ENCODE measurements around the gene DRG1.

The DRG1 gene

GRCh38 chr22:31399211-31400022, at the start of gene DRG1:
TSS of gene DRG1 (plus strand) at chr22:31399604. CDS start at chr22:31399684, 80 bp downstream.
- peak within 1 kb of the TSS; percentile 79 for H3K27ac ChIP-seq (ENCODE audit: low read depth, low read length)
- H3K27me3 ChIP-seq (ENCODE audit: control insufficient read depth in 5 of 5, insufficient read depth in 4 of 5, low read length in 5 of 5): no peaks in the 10 kb centered on the region
- H3K4me1 ChIP-seq (ENCODE audit: control insufficient read depth in 5 of 5, insufficient read depth in 5 of 5, low read length in 5 of 5): peaks cover 0 to 25% (median 21%) of the 10 kb centered on the region in 5 donors
- no peaks in the 10 kb centered on the region for H3K9me3 ChIP-seq (ENCODE audit: control insufficient read depth in 5 of 5, low read length in 5 of 5)
- H3K9ac ChIP-seq (ENCODE audit: low read length in 5 of 5): peak within 1 kb of the TSS; percentile 75 to 100 (median 98)
- peak within 1 kb of the TSS; percentile 82 to 99 (median 87) for H3K4me3 ChIP-seq (ENCODE audit: low read depth in 1 of 5, low read length in 5 of 5)
- H3K36me3 ChIP-seq (ENCODE audit: control insufficient read depth in 5 of 5, insufficient read depth in 5 of 5, low read length in 5 of 5): peaks cover 0 to 27% (median 9%) of the 10 kb centered on the region in 5 donors

- Histone ChIP-seq H3K27me3 (ENCODE audit: control insufficient read depth in 5 of 5, insufficient read depth in 4 of 5, low read length in 5 of 5) (no peaks in the 10 kb centered on the region), H3K9ac (ENCODE audit: low read length in 5 of 5) (no peak overlapping the region), H3K36me3 (ENCODE audit: control insufficient read depth in 5 of 5, insufficient read depth in 5 of 5, low read length in 5 of 5) (no peaks in the 10 kb centered on the region), H3K27ac (ENCODE audit: low read depth, low read length) (no peak overlapping the region), H3K4me3 (ENCODE audit: low read depth in 1 of 5, low read length in 5 of 5) (no peak overlapping the region), H3K9me3 (ENCODE audit: control insufficient read depth in 5 of 5, low read length in 5 of 5) (no peaks in the 10 kb centered on the region), H3K4me1 (ENCODE audit: control insufficient read depth in 5 of 5, insufficient read depth in 5 of 5, low read length in 5 of 5) (peaks cover 7 to 22% (median 20%) of the 10 kb centered on the region in 5 donors)
These were observed 49.4 kb upstream of the DRG1 start for GRCh38 chr22:31349960-31350359.

- Histone ChIP-seq H3K9ac (ENCODE audit: low read length in 5 of 5) (no peak overlapping the region), H3K27me3 (ENCODE audit: control insufficient read depth in 5 of 5, insufficient read depth in 4 of 5, low read length in 5 of 5) (no peaks in the 10 kb centered on the region), H3K4me3 (ENCODE audit: low read depth in 1 of 5, low read length in 5 of 5) (no peak overlapping the region), H3K4me1 (ENCODE audit: control insufficient read depth in 5 of 5, insufficient read depth in 5 of 5, low read length in 5 of 5) (peaks cover 7 to 17% (median 15%) of the 10 kb centered on the region in 5 donors), H3K27ac (ENCODE audit: low read depth, low read length) (no peak overlapping the region), H3K36me3 (ENCODE audit: control insufficient read depth in 5 of 5, insufficient read depth in 5 of 5, low read length in 5 of 5) (no peaks in the 10 kb centered on the region), H3K9me3 (ENCODE audit: control insufficient read depth in 5 of 5, low read length in 5 of 5) (no peaks in the 10 kb centered on the region)
These were observed 49.0 kb upstream of the DRG1 start for GRCh38 chr22:31350410-31350863.

- Histone ChIP-seq H3K9me3 (ENCODE audit: control insufficient read depth in 5 of 5, low read length in 5 of 5) (no peaks in the 10 kb centered on the region), H3K36me3 (ENCODE audit: control insufficient read depth in 5 of 5, insufficient read depth in 5 of 5, low read length in 5 of 5) (no peaks in the 10 kb centered on the region), H3K9ac (ENCODE audit: low read length in 5 of 5) (no peak overlapping the region), H3K4me3 (ENCODE audit: low read depth in 1 of 5, low read length in 5 of 5) (no peak overlapping the region), H3K4me1 (ENCODE audit: control insufficient read depth in 5 of 5, insufficient read depth in 5 of 5, low read length in 5 of 5) (no peaks in the 10 kb centered on the region), H3K27me3 (ENCODE audit: control insufficient read depth in 5 of 5, insufficient read depth in 4 of 5, low read length in 5 of 5) (no peaks in the 10 kb centered on the region), H3K27ac (ENCODE audit: low read depth, low read length) (no peak overlapping the region)
These were observed 44.9 kb upstream of the DRG1 start for GRCh38 chr22:31354515-31354914.

- Histone ChIP-seq H3K9me3 (ENCODE audit: control insufficient read depth in 5 of 5, low read length in 5 of 5) (no peaks in the 10 kb centered on the region), H3K9ac (ENCODE audit: low read length in 5 of 5) (no peak overlapping the region), H3K36me3 (ENCODE audit: control insufficient read depth in 5 of 5, insufficient read depth in 5 of 5, low read length in 5 of 5) (no peaks in the 10 kb centered on the region), H3K4me1 (ENCODE audit: control insufficient read depth in 5 of 5, insufficient read depth in 5 of 5, low read length in 5 of 5) (no peaks in the 10 kb centered on the region), H3K27me3 (ENCODE audit: control insufficient read depth in 5 of 5, insufficient read depth in 4 of 5, low read length in 5 of 5) (no peaks in the 10 kb centered on the region), H3K27ac (ENCODE audit: low read depth, low read length) (no peak overlapping the region), H3K4me3 (ENCODE audit: low read depth in 1 of 5, low read length in 5 of 5) (no peak overlapping the region)
These were observed 39.4 kb upstream of the DRG1 start for GRCh38 chr22:31360029-31360428.

GRCh38 chr22:31361743-31362142, 37.7 kb upstream of the DRG1 start:
- H3K4me1 ChIP-seq (ENCODE audit: control insufficient read depth in 5 of 5, insufficient read depth in 5 of 5, low read length in 5 of 5): no peaks in the 10 kb centered on the region

GRCh38 chr22:31363885-31364465, 35.4 kb upstream of the DRG1 start:
- H3K36me3 ChIP-seq (ENCODE audit: control insufficient read depth in 5 of 5, insufficient read depth in 5 of 5, low read length in 5 of 5): no peaks in the 10 kb centered on the region
- no peaks in the 10 kb centered on the region for H3K27me3 ChIP-seq (ENCODE audit: control insufficient read depth in 5 of 5, insufficient read depth in 4 of 5, low read length in 5 of 5)
- H3K4me3 ChIP-seq (ENCODE audit: low read depth in 1 of 5, low read length in 5 of 5): no peak overlapping the region
- H3K9ac ChIP-seq (ENCODE audit: low read length in 5 of 5): peak overlapping the region in 1 of 5 donors; percentile 14
- no peaks in the 10 kb centered on the region for H3K9me3 ChIP-seq (ENCODE audit: control insufficient read depth in 5 of 5, low read length in 5 of 5)
- H3K4me1 ChIP-seq (ENCODE audit: control insufficient read depth in 5 of 5, insufficient read depth in 5 of 5, low read length in 5 of 5): no peaks in the 10 kb centered on the region
- no peak overlapping the region for H3K27ac ChIP-seq (ENCODE audit: low read depth, low read length)

More at GRCh38 chr22:31361743-31362142, 37.7 kb upstream of the DRG1 start:
- no peak overlapping the region for H3K27ac ChIP-seq (ENCODE audit: low read depth, low read length)
- no peaks in the 10 kb centered on the region for H3K9me3 ChIP-seq (ENCODE audit: control insufficient read depth in 5 of 5, low read length in 5 of 5)
- no peak overlapping the region for H3K4me3 ChIP-seq (ENCODE audit: low read depth in 1 of 5, low read length in 5 of 5)
- H3K36me3 ChIP-seq (ENCODE audit: control insufficient read depth in 5 of 5, insufficient read depth in 5 of 5, low read length in 5 of 5): no peaks in the 10 kb centered on the region
- H3K27me3 ChIP-seq (ENCODE audit: control insufficient read depth in 5 of 5, insufficient read depth in 4 of 5, low read length in 5 of 5): no peaks in the 10 kb centered on the region
- no peak overlapping the region for H3K9ac ChIP-seq (ENCODE audit: low read length in 5 of 5)

GRCh38 chr22:31367426-31367825, 32.0 kb upstream of the DRG1 start:
- Histone ChIP-seq H3K9me3 (ENCODE audit: control insufficient read depth in 5 of 5, low read length in 5 of 5) (no peaks in the 10 kb centered on the region), H3K27me3 (ENCODE audit: control insufficient read depth in 5 of 5, insufficient read depth in 4 of 5, low read length in 5 of 5) (no peaks in the 10 kb centered on the region), H3K36me3 (ENCODE audit: control insufficient read depth in 5 of 5, insufficient read depth in 5 of 5, low read length in 5 of 5) (no peaks in the 10 kb centered on the region), H3K9ac (ENCODE audit: low read length in 5 of 5) (no peak overlapping the region), H3K4me3 (ENCODE audit: low read depth in 1 of 5, low read length in 5 of 5) (no peak overlapping the region), H3K4me1 (ENCODE audit: control insufficient read depth in 5 of 5, insufficient read depth in 5 of 5, low read length in 5 of 5) (no peaks in the 10 kb centered on the region), H3K27ac (ENCODE audit: low read depth, low read length) (no peak overlapping the region)

GRCh38 chr22:31377612-31378011, 21.8 kb upstream of the DRG1 start:
- peaks cover 0 to 11% (median 10%) of the 10 kb centered on the region in 5 donors for H3K4me1 ChIP-seq (ENCODE audit: control insufficient read depth in 5 of 5, insufficient read depth in 5 of 5, low read length in 5 of 5)
- H3K4me3 ChIP-seq (ENCODE audit: low read depth in 1 of 5, low read length in 5 of 5): peak overlapping the region in 1 of 5 donors; percentile 2
- no peaks in the 10 kb centered on the region for H3K27me3 ChIP-seq (ENCODE audit: control insufficient read depth in 5 of 5, insufficient read depth in 4 of 5, low read length in 5 of 5)
- no peak overlapping the region for H3K27ac ChIP-seq (ENCODE audit: low read depth, low read length)
- H3K9ac ChIP-seq (ENCODE audit: low read length in 5 of 5): no peak overlapping the region
- H3K9me3 ChIP-seq (ENCODE audit: control insufficient read depth in 5 of 5, low read length in 5 of 5): no peaks in the 10 kb centered on the region
- H3K36me3 ChIP-seq (ENCODE audit: control insufficient read depth in 5 of 5, insufficient read depth in 5 of 5, low read length in 5 of 5): no peaks in the 10 kb centered on the region

GRCh38 chr22:31378123-31378522, 21.3 kb upstream of the DRG1 start:
- peak overlapping the region in 1 of 5 donors; percentile 2 for H3K4me3 ChIP-seq (ENCODE audit: low read depth in 1 of 5, low read length in 5 of 5)
- H3K9me3 ChIP-seq (ENCODE audit: control insufficient read depth in 5 of 5, low read length in 5 of 5): no peaks in the 10 kb centered on the region
- no peaks in the 10 kb centered on the region for H3K36me3 ChIP-seq (ENCODE audit: control insufficient read depth in 5 of 5, insufficient read depth in 5 of 5, low read length in 5 of 5)
- peaks cover 0 to 11% (median 10%) of the 10 kb centered on the region in 5 donors for H3K4me1 ChIP-seq (ENCODE audit: control insufficient read depth in 5 of 5, insufficient read depth in 5 of 5, low read length in 5 of 5)
- H3K27me3 ChIP-seq (ENCODE audit: control insufficient read depth in 5 of 5, insufficient read depth in 4 of 5, low read length in 5 of 5): no peaks in the 10 kb centered on the region
- no peak overlapping the region for H3K27ac ChIP-seq (ENCODE audit: low read depth, low read length)
- no peak overlapping the region for H3K9ac ChIP-seq (ENCODE audit: low read length in 5 of 5)
